Breast epithelium (tissue), 4 donors: ENCODE data around the gene FUT8. TPM values are rescaled to one million over a fixed set of nuclear protein-coding genes. Genes with fewer than 3 reads are reported as not detected.

Source experiments
- DNase-seq, 2 donors: peaks; one replicate each; pipeline ENCODE4 v3.0.0-alpha.2; 2019; ENCODE audit warnings: low spot score in 2 of 2
- H3K27ac ChIP-seq, 2 donors: fragments of 200-600 bp; sonication (generic) in 1 of 2; one replicate each; pipeline ENCODE4 v1.5.1; 2016 to 2019; ENCODE audit warnings: mild to moderate bottlenecking in 1 of 2
- H3K27me3 ChIP-seq, 2 donors: fragments of 200-600 bp; sonication (generic) in 1 of 2; one replicate each; pipeline versions ENCODE4 v1.5.1 to v1.6.0; 2017 to 2019; ENCODE audit warnings: control low read depth in 1 of 2, mild to moderate bottlenecking in 1 of 2
- H3K36me3 ChIP-seq: fragments of 200-600 bp; one replicate; pipeline ENCODE4 v1.5.1; 2019
- H3K4me1 ChIP-seq, 2 donors: fragments of 200-600 bp; sonication (generic); one replicate each; pipeline ENCODE4 v1.5.1; 2016 to 2019; ENCODE audit warnings: control low read depth in 1 of 2
- H3K4me3 ChIP-seq, 3 donors: fragments of 200-600 bp; sonication (generic); 1 replicate in 2 of 3; 2 replicates in 1 of 3; pipeline ENCODE4 v1.5.1; 2016 to 2019; ENCODE audit warnings: mild to moderate bottlenecking in 3 of 3, moderate library complexity in 2 of 3
- H3K9me3 ChIP-seq, 2 donors: fragments of 200-600 bp; sonication (generic) in 1 of 2; one replicate each; pipeline ENCODE4 v1.5.1; 2016 to 2019; ENCODE audit warnings: control low read depth in 1 of 2
- CTCF ChIP-seq, 3 donors: fragments of 450-650 bp; IDR thresholded peaks; one replicate each; pipeline ENCODE4 v1.5.1; 2016 to 2017; ENCODE audit warnings: antibody characterized with exemption in 3 of 3, mild to moderate bottlenecking in 3 of 3, moderate library complexity in 3 of 3
- POLR2A ChIP-seq: fragments of 450-650 bp; IDR thresholded peaks from one replicate; pipeline ENCODE4 v1.6.1; 2016; ENCODE audit warnings: antibody characterized with exemption, mild to moderate bottlenecking, moderate library complexity
- POLR2AphosphoS5 ChIP-seq, 3 donors: sonication (generic); formaldehyde crosslinking; IDR thresholded peaks; one replicate each; pipeline ENCODE4 v1.6.1; 2017; ENCODE audit warnings: antibody characterized with exemption in 3 of 3
- intact Hi-C: fragments of 100-400 bp; cut with DNase I; formaldehyde crosslinking; loops from one replicate; pipeline ENCODE4 v1.15.1; 2023; ENCODE audit warnings: low total_unique reads
- total RNA-seq, 3 donors: library from RNA; depleted of rRNA; stranded (reverse); fragments of >200 nt; gene quantifications; one replicate each; pipeline ENCODE4 v1.1.0, GENCODE V29; 2016

FUT8 gene
- total RNA-seq, 3 donors from 2014 or later, result 36.3 to 69.1 (median 47.2) TPM

GRCh38 chr14:65594153-65594881 is 181.8 kb downstream of the FUT8 start:
- TF ChIP-seq POLR2A, result no peak
- no peak for TF ChIP-seq POLR2AphosphoS5 (IDR thresholded peaks at IDR 0.05)
- no peak for TF ChIP-seq CTCF (IDR thresholded peaks at IDR 0.05)
- H3K27ac ChIP-seq, result no peak overlapping the region
- intact Hi-C loops, result no loop called here

DNA sequence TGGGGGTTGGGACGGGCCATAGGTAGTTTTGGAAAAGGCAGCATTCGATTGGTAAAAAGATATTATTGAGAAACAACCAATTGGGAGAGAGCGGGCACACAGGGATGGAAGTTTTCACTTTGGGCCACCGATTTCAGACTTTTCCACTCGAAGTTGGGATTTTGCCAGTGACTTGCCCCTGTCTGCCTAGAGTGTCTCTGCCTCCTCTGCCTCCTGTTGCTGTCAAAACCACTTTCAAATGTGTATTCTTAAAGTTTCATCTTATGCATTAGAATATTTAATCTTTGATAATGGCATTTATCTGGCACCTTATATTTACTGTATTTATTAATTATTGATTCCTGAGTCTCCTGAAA is 182.3 kb downstream of the FUT8 start:
- intact Hi-C loops, result no loop called here
- no peak overlapping the region for H3K27ac ChIP-seq
- H3K27me3 ChIP-seq, result no peaks in the 10 kb centered on the region
- no peak for DNase-seq
- H3K9me3 ChIP-seq, result no peaks in the 10 kb centered on the region
- no peaks in the 10 kb centered on the region for H3K36me3 ChIP-seq
- TF ChIP-seq POLR2AphosphoS5 (IDR thresholded peaks at IDR 0.05) (no peak), POLR2A (no peak)
- no peak overlapping the region for H3K4me3 ChIP-seq
- no peaks in the 10 kb centered on the region for H3K4me1 ChIP-seq

More at GRCh38 chr14:65594153-65594881, 181.8 kb downstream of the FUT8 start:
- no peak overlapping the region for H3K4me3 ChIP-seq
- DNase-seq, result no peak
- no peaks in the 10 kb centered on the region for H3K4me1 ChIP-seq
- H3K27me3 ChIP-seq, result no peaks in the 10 kb centered on the region
- no peaks in the 10 kb centered on the region for H3K36me3 ChIP-seq
- no peaks in the 10 kb centered on the region for H3K9me3 ChIP-seq

- no peaks in the 10 kb centered on the region for H3K36me3 ChIP-seq
- H3K9me3 ChIP-seq, result no peaks in the 10 kb centered on the region
- no peak for DNase-seq
- intact Hi-C loops, result no loop called here
- no peaks in the 10 kb centered on the region for H3K4me1 ChIP-seq
- H3K4me3 ChIP-seq, result no peak overlapping the region
- no peak overlapping the region for H3K27ac ChIP-seq
- no peaks in the 10 kb centered on the region for H3K27me3 ChIP-seq
- TF ChIP-seq CTCF (IDR thresholded peaks at IDR 0.05), result no peak
- TF ChIP-seq POLR2A, result no peak
- no peak for TF ChIP-seq POLR2AphosphoS5 (IDR thresholded peaks at IDR 0.05)
Measured at GRCh38 chr14:65599375-65599774, 186.8 kb downstream of the FUT8 start.

GRCh38 chr14:65600742-65601141 is 188.2 kb downstream of the FUT8 start:
- H3K27me3 ChIP-seq, result no peaks in the 10 kb centered on the region
- no peaks in the 10 kb centered on the region for H3K9me3 ChIP-seq
- H3K27ac ChIP-seq, result no peak overlapping the region
- H3K36me3 ChIP-seq, result no peaks in the 10 kb centered on the region
- no peak overlapping the region for H3K4me3 ChIP-seq
- no peak for TF ChIP-seq POLR2AphosphoS5 (IDR thresholded peaks at IDR 0.05)
- no peak for TF ChIP-seq POLR2A
- no peak for TF ChIP-seq CTCF (IDR thresholded peaks at IDR 0.05)
- no peak for DNase-seq
- no peaks in the 10 kb centered on the region for H3K4me1 ChIP-seq
- intact Hi-C loops, result no loop called here

DNA sequence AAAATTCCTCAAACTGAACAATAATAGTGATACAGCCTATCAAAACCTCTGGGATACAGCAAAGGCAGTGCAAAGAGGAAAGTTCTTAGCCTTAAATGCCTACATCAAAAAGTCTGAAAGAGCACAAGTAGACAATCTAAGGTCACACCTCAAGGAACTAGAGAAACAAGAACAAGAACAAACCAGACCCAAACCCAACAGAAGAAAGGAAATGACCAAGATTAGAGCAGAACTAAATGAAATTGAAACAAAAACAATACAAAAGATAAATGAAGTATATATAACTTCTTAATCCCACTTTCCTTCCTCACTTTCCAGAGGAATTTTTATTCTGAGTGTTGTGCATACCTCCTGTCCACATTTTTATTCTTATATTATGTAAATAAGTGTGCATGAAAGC is 192.0 kb downstream of the FUT8 start:
- Histone ChIP-seq H3K9me3 (no peaks in the 10 kb centered on the region), H3K4me1 (no peaks in the 10 kb centered on the region), H3K27ac (no peak overlapping the region), H3K36me3 (no peaks in the 10 kb centered on the region), H3K27me3 (no peaks in the 10 kb centered on the region), H3K4me3 (no peak overlapping the region)
- intact Hi-C loops, result no loop called here
- TF ChIP-seq POLR2AphosphoS5 (IDR thresholded peaks at IDR 0.05) (no peak), POLR2A (no peak), CTCF (IDR thresholded peaks at IDR 0.05) (no peak)
- DNase-seq, result no peak
